ENCODE data around the gene COMMD1.

Gene COMMD1

GRCh38 chr2:62109554-62109953 lies 204.1 kb downstream of the COMMD1 start:
- H2AFZ ChIP-seq (ENCODE audit: low read length) = no peak overlapping the region
- H3K9me3 ChIP-seq (replicated peaks; ENCODE audit: insufficient read depth, low read length) = no peaks in the 10 kb centered on the region
- H3K27me3 ChIP-seq (replicated peaks; ENCODE audit: insufficient read depth, low read length) = no peaks in the 10 kb centered on the region
- DNase-seq = no peak
- no peak overlapping the region for H3K9ac ChIP-seq (ENCODE audit: low read length)
- H3K9me2 ChIP-seq (replicated peaks; ENCODE audit: insufficient read depth, low read length) = no peaks in the 10 kb centered on the region
- no peaks in the 10 kb centered on the region for H4K20me1 ChIP-seq (ENCODE audit: insufficient read depth, low read length)
- H3K27ac ChIP-seq (ENCODE audit: low read length) = no peak overlapping the region
- H3K79me2 ChIP-seq (ENCODE audit: low read length) = no peaks in the 10 kb centered on the region
- no peak overlapping the region for H3K4me2 ChIP-seq (ENCODE audit: low read depth, low read length)
- no peaks in the 10 kb centered on the region for H3K36me3 ChIP-seq (replicated peaks; ENCODE audit: insufficient read depth, low read length)
- H3F3A ChIP-seq (ENCODE audit: insufficient read depth, low read length) = no peaks in the 10 kb centered on the region
- H3K4me1 ChIP-seq (ENCODE audit: low read length) = no peaks in the 10 kb centered on the region
- TF ChIP-seq EZH2 (optimal IDR thresholded peaks at IDR 0.05; ENCODE audit: low read depth, low read length) (no peak), CTCF (IDR thresholded peaks at IDR 0.05; ENCODE audit: low read length) (no peak), EZH2phosphoT487 (IDR thresholded peaks at IDR 0.05; ENCODE audit: low read length) (no peak)
- no peak overlapping the region for H3K4me3 ChIP-seq (ENCODE audit: low read length)

GRCh38 chr2:62110415-62111025 lies 205.0 kb downstream of the COMMD1 start:
- no peaks in the 10 kb centered on the region for H3K9me2 ChIP-seq (replicated peaks; ENCODE audit: insufficient read depth, low read length)
- no peak overlapping the region for H3K27ac ChIP-seq (ENCODE audit: low read length)
- DNase-seq = no peak

GRCh38 chr2:62112179-62112578 lies 206.7 kb downstream of the COMMD1 start:
- Histone ChIP-seq H4K20me1 (ENCODE audit: insufficient read depth, low read length) (no peaks in the 10 kb centered on the region), H3K4me2 (ENCODE audit: low read depth, low read length) (no peak overlapping the region), H3K9me3 (replicated peaks; ENCODE audit: insufficient read depth, low read length) (no peaks in the 10 kb centered on the region), H3K79me2 (ENCODE audit: low read length) (no peaks in the 10 kb centered on the region), H3K27ac (ENCODE audit: low read length) (no peak overlapping the region), H3K9me2 (replicated peaks; ENCODE audit: insufficient read depth, low read length) (no peaks in the 10 kb centered on the region), H2AFZ (ENCODE audit: low read length) (no peak overlapping the region), H3F3A (ENCODE audit: insufficient read depth, low read length) (no peaks in the 10 kb centered on the region), H3K27me3 (replicated peaks; ENCODE audit: insufficient read depth, low read length) (no peaks in the 10 kb centered on the region), H3K4me3 (ENCODE audit: low read length) (no peak overlapping the region), H3K36me3 (replicated peaks; ENCODE audit: insufficient read depth, low read length) (no peaks in the 10 kb centered on the region), H3K4me1 (ENCODE audit: low read length) (no peaks in the 10 kb centered on the region), H3K9ac (ENCODE audit: low read length) (no peak overlapping the region)
- no peak for DNase-seq
- TF ChIP-seq CTCF (IDR thresholded peaks at IDR 0.05; ENCODE audit: low read length) = no peak
- no peak for TF ChIP-seq EZH2 (optimal IDR thresholded peaks at IDR 0.05; ENCODE audit: low read depth, low read length)
- TF ChIP-seq EZH2phosphoT487 (IDR thresholded peaks at IDR 0.05; ENCODE audit: low read length) = no peak

More at GRCh38 chr2:62110415-62111025, 205.0 kb downstream of the COMMD1 start:
- Histone ChIP-seq H4K20me1 (ENCODE audit: insufficient read depth, low read length) (no peaks in the 10 kb centered on the region), H2AFZ (ENCODE audit: low read length) (no peak overlapping the region), H3K79me2 (ENCODE audit: low read length) (no peaks in the 10 kb centered on the region), H3K9me3 (replicated peaks; ENCODE audit: insufficient read depth, low read length) (no peaks in the 10 kb centered on the region), H3K4me1 (ENCODE audit: low read length) (no peaks in the 10 kb centered on the region), H3K4me3 (ENCODE audit: low read length) (no peak overlapping the region), H3K4me2 (ENCODE audit: low read depth, low read length) (no peak overlapping the region), H3K27me3 (replicated peaks; ENCODE audit: insufficient read depth, low read length) (no peaks in the 10 kb centered on the region), H3F3A (ENCODE audit: insufficient read depth, low read length) (no peaks in the 10 kb centered on the region), H3K36me3 (replicated peaks; ENCODE audit: insufficient read depth, low read length) (no peaks in the 10 kb centered on the region), H3K9ac (ENCODE audit: low read length) (no peak overlapping the region)
- no peak for TF ChIP-seq EZH2 (optimal IDR thresholded peaks at IDR 0.05; ENCODE audit: low read depth, low read length)
- TF ChIP-seq CTCF (IDR thresholded peaks at IDR 0.05; ENCODE audit: low read length) = no peak
- no peak for TF ChIP-seq EZH2phosphoT487 (IDR thresholded peaks at IDR 0.05; ENCODE audit: low read length)
